IMR-90 (cell line): ENCODE measurements around the gene SPECC1L. TPM values are rescaled to one million over a fixed set of nuclear protein-coding genes. Genes with fewer than 3 reads are reported as not detected.

ENCODE experiments used
- ATAC-seq: fragments of 200-7000 bp; cut with Tn5 transposase; 2 replicates; pipeline ENCODE4 v1.9.1; 2020; ENCODE audit warnings: low read depth, mild to moderate bottlenecking, moderate library complexity
- BruUV-seq: library from RNA; stranded (reverse); fragments of 400-500 nt; replicated peaks from 2 replicates; lab custom pipeline; 2021; lab: Mats Ljungman, UMichigan
- CTCF ChIA-PET: fragments of 300-600 bp; formaldehyde crosslinking; extraction: SDS; loops from one replicate; lab custom pipeline; 2021; ENCODE audit warnings: antibody characterized with exemption; lab: Yijun Ruan, JAX
- POLR2A ChIA-PET: fragments of 300-600 bp; sonication (Branson Sonifier 250); formaldehyde crosslinking; loops from one replicate; lab custom pipeline; 2022; ENCODE audit warnings: antibody characterized with exemption; ENCODE audit not compliant: unreplicated experiment; lab: Charles Lee
- DNase-seq: peaks from one replicate; pipeline ENCODE4 v3.0.0; 2013
- H2AFZ ChIP-seq: replicated peaks from 2 replicates; pipeline ENCODE3; 2013; ENCODE audit warnings: low read length, mild to moderate bottlenecking; ENCODE audit not compliant: poor library complexity
- H2AK5ac ChIP-seq: 2 replicates; pipeline ENCODE4 v1.6.1; 2013; ENCODE audit warnings: low read depth, low read length, inconsistent platforms
- H2AK9ac ChIP-seq: replicated peaks from 2 replicates; pipeline ENCODE3; 2013; ENCODE audit warnings: mild to moderate bottlenecking, low read depth, low read length, moderate library complexity; ENCODE audit not compliant: poor library complexity
- H2BK120ac ChIP-seq: 2 replicates; pipeline ENCODE4 v1.6.1; 2013; ENCODE audit warnings: low read depth, low read length, inconsistent platforms
- H2BK15ac ChIP-seq: 3 replicates; pipeline ENCODE4 v1.6.1; 2013; ENCODE audit warnings: low read depth, low read length, inconsistent platforms
- H2BK20ac ChIP-seq: 2 replicates; pipeline ENCODE4 v1.6.1; 2013; ENCODE audit warnings: low read depth, mild to moderate bottlenecking, inconsistent platforms, low read length, moderate library complexity
- H2BK5ac ChIP-seq: 2 replicates; pipeline ENCODE4 v1.6.1; 2013; ENCODE audit warnings: mild to moderate bottlenecking, low read depth, low read length, inconsistent platforms; ENCODE audit not compliant: poor library complexity, severe bottlenecking
- H3K14ac ChIP-seq: replicated peaks from 2 replicates; pipeline ENCODE4 v1.6.1; 2013; ENCODE audit warnings: low read depth, low read length, inconsistent platforms
- H3K18ac ChIP-seq: 2 replicates; pipeline ENCODE4 v1.6.1; 2013; ENCODE audit warnings: low read depth, low read length, control low read depth
- H3K23ac ChIP-seq: 2 replicates; pipeline ENCODE4 v1.6.1; 2013; ENCODE audit warnings: low read depth, low read length, inconsistent platforms
- H3K27ac ChIP-seq: 2 replicates; pipeline ENCODE4 v1.5.1; 2013; ENCODE audit warnings: mild to moderate bottlenecking, control low read depth, low read length; ENCODE audit not compliant: insufficient read depth
- H3K27me3 ChIP-seq: 2 replicates; pipeline ENCODE4 v1.6.1; 2013; ENCODE audit warnings: low read length; ENCODE audit not compliant: control insufficient read depth, insufficient read depth
- H3K36me3 ChIP-seq: 2 replicates; pipeline ENCODE4 v1.6.1; 2013; ENCODE audit warnings: low read length, mixed read lengths; ENCODE audit not compliant: control insufficient read depth, insufficient read depth
- H3K4ac ChIP-seq: 2 replicates; pipeline ENCODE4 v1.6.1; 2013; ENCODE audit warnings: low read depth, low read length, inconsistent platforms
- H3K4me1 ChIP-seq: 2 replicates; pipeline ENCODE4 v1.6.1; 2013; ENCODE audit warnings: low read length, mixed read lengths; ENCODE audit not compliant: control insufficient read depth, insufficient read depth
- H3K4me2 ChIP-seq: 2 replicates; pipeline ENCODE4 v1.6.1; 2013; ENCODE audit warnings: low read depth, mild to moderate bottlenecking, control low read depth, low read length, moderate library complexity
- H3K4me3 ChIP-seq: 2 replicates; pipeline ENCODE4 v1.5.1; 2013; ENCODE audit warnings: low read depth, mild to moderate bottlenecking, control low read depth, low read length, moderate library complexity; ENCODE audit not compliant: insufficient read depth
- H3K56ac ChIP-seq: 2 replicates; pipeline ENCODE4 v1.6.1; 2013; ENCODE audit warnings: low read length, inconsistent platforms; ENCODE audit not compliant: insufficient read depth; ENCODE audit errors: extremely low read depth
- H3K79me1 ChIP-seq, 2 experiments: 2 replicates each; pipeline ENCODE4 v1.6.1; 2013; ENCODE audit warnings: low read length in 2 of 2, inconsistent platforms in 1 of 2, low read depth in 1 of 2
- H3K9ac ChIP-seq: 2 replicates; pipeline ENCODE4 v1.6.1; 2013; ENCODE audit warnings: low read depth, low read length, control low read depth
- H3K9me1 ChIP-seq: 2 replicates; pipeline ENCODE4 v1.6.1; 2013; ENCODE audit warnings: low read length, inconsistent platforms; ENCODE audit not compliant: insufficient read depth
- H3K9me3 ChIP-seq: 2 replicates; pipeline ENCODE4 v1.6.1; 2013; ENCODE audit warnings: low read length; ENCODE audit not compliant: control insufficient read depth, insufficient read depth
- H4K20me1 ChIP-seq: 2 replicates; pipeline ENCODE4 v1.6.1; 2013; ENCODE audit warnings: low read length, inconsistent platforms; ENCODE audit not compliant: insufficient read depth
- H4K5ac ChIP-seq: 2 replicates; pipeline ENCODE4 v1.6.1; 2013; ENCODE audit warnings: mild to moderate bottlenecking, low read depth, low read length, control low read depth
- H4K8ac ChIP-seq, 2 experiments: 2 replicates each; pipeline ENCODE4 v1.6.1; 2013; ENCODE audit warnings: low read depth in 2 of 2, low read length in 2 of 2, control low read depth in 1 of 2, inconsistent platforms in 1 of 2
- H4K91ac ChIP-seq: 2 replicates; pipeline ENCODE4 v1.6.1; 2013; ENCODE audit warnings: low read depth, low read length, inconsistent platforms; ENCODE audit not compliant: insufficient read depth
- BHLHE40 ChIP-seq: fragments of 150-350 bp; IDR thresholded peaks from 2 replicates; pipeline ENCODE4 v1.6.1; 2016; ENCODE audit warnings: mild to moderate bottlenecking, low read depth, low read length
- CEBPB ChIP-seq: IDR thresholded peaks from 2 replicates; pipeline ENCODE4 v1.6.1; 2012; ENCODE audit warnings: low read depth, low read length, improper control_type of control experiment
- CHD1 ChIP-seq: IDR thresholded peaks from 2 replicates; pipeline ENCODE4 v1.6.1; 2012; ENCODE audit warnings: low read depth, low read length, improper control_type of control experiment
- CTCF ChIP-seq: conservative IDR thresholded peaks from 2 replicates; pipeline ENCODE4 v1.5.1; 2012; ENCODE audit warnings: mild to moderate bottlenecking, low read depth, low read length, improper control_type of control experiment
- FOS ChIP-seq: fragments of 150-350 bp; IDR thresholded peaks from 2 replicates; pipeline ENCODE4 v1.6.1; 2016; ENCODE audit warnings: low read depth, low read length
- MAFK ChIP-seq: IDR thresholded peaks from 2 replicates; pipeline ENCODE4 v1.6.1; 2012; ENCODE audit warnings: low read depth, low read length, improper control_type of control experiment
- MAZ ChIP-seq: IDR thresholded peaks from 2 replicates; pipeline ENCODE4 v1.6.1; 2012; ENCODE audit warnings: low read depth, mild to moderate bottlenecking, low read length, improper control_type of control experiment, moderate library complexity, borderline replicate concordance
- MXI1 ChIP-seq: IDR thresholded peaks from 2 replicates; pipeline ENCODE4 v1.6.1; 2012; ENCODE audit warnings: low read depth, mild to moderate bottlenecking, low read length, moderate library complexity, borderline replicate concordance
- NFE2L2 ChIP-seq: fragments of 150-350 bp; IDR thresholded peaks from 2 replicates; pipeline ENCODE4 v1.6.1; 2016; ENCODE audit warnings: low read depth, mild to moderate bottlenecking, low read length
- POLR2A ChIP-seq: IDR thresholded peaks from 2 replicates; pipeline ENCODE4 v1.6.1; 2012; ENCODE audit warnings: mild to moderate bottlenecking, low read depth, low read length
- RAD21 ChIP-seq: IDR thresholded peaks from 2 replicates; pipeline ENCODE4 v1.6.1; 2012; ENCODE audit warnings: low read length, improper control_type of control experiment
- RCOR1 ChIP-seq: IDR thresholded peaks from 2 replicates; pipeline ENCODE4 v1.6.1; 2012; ENCODE audit warnings: mild to moderate bottlenecking, low read length, improper control_type of control experiment; ENCODE audit not compliant: insufficient replicate concordance
- RFX5 ChIP-seq: IDR thresholded peaks from 2 replicates; pipeline ENCODE4 v1.8.0; 2012; ENCODE audit warnings: low read depth, mild to moderate bottlenecking, low read length, moderate library complexity
- SMC3 ChIP-seq: fragments of 150-350 bp; IDR thresholded peaks from 2 replicates; pipeline ENCODE4 v1.6.1; 2016; ENCODE audit warnings: low read depth, mild to moderate bottlenecking, antibody characterized with exemption, low read length, moderate library complexity
- WGBS, 2 experiments: methylation state at CpG; one replicate each; pipeline versions ENCODE4 v1.1.5 to v1.1.7; 2013; ENCODE audit warnings: missing lambda C conversion rate in 2 of 2; ENCODE audit not compliant: insufficient read length in 1 of 2; ENCODE audit errors: extremely low coverage in 2 of 2; 5-methylcytosine and 5-hydroxymethylcytosine counted together
- dilution Hi-C: fragments of 300-500 bp; cut with HindIII; formaldehyde crosslinking; loops from one replicate; pipeline ENCODE4 v1.14.3; 2018; ENCODE audit warnings: low sequenced_read_pairs; ENCODE audit not compliant: unreplicated experiment
- in situ Hi-C: fragments of 300-500 bp; cut with MboI; formaldehyde crosslinking; loops from 3 replicates; pipeline ENCODE4 v1.14.3; 2019; ENCODE audit warnings: low sequenced_read_pairs, inconsistent platforms, mixed read lengths
- intact Hi-C: fragments of 100-400 bp; cut with micrococcal nuclease; formaldehyde crosslinking; loops from 2 replicates; pipeline ENCODE4 v1.10.0; 2022
- polyA plus RNA-seq, 3 experiments: library from polyadenylated mRNA; depleted of rRNA; stranded (reverse); fragments of >200 nt; gene quantifications; 2 replicates each; pipeline ENCODE4 v1.2.3, GENCODE V29; 2012; ENCODE audit warnings: low replicate concordance in 1 of 3
- total RNA-seq: library from RNA; depleted of rRNA; stranded (reverse); fragments of >200 nt; gene quantifications from 2 replicates; pipeline ENCODE4 v1.2.3, GENCODE V29; 2012
- TF ChIP-seq, protein P1 (sequence below): fragments of 150-350 bp; IDR thresholded peaks from 2 replicates; pipeline ENCODE4 v1.6.1; 2016; ENCODE audit warnings: low read depth, mild to moderate bottlenecking, low read length, moderate library complexity, borderline replicate concordance
- TF ChIP-seq, protein P2 (sequence below): fragments of 150-350 bp; IDR thresholded peaks from 2 replicates; pipeline ENCODE4 v1.6.1; 2017; ENCODE audit warnings: mild to moderate bottlenecking, antibody characterized with exemption, low read length, low read depth

Gene SPECC1L
- total and polyA plus RNA-seq, 2 of the 4 experiments (the other 2 are of a cell fraction): 18.7 to 44.1 TPM

DNA sequence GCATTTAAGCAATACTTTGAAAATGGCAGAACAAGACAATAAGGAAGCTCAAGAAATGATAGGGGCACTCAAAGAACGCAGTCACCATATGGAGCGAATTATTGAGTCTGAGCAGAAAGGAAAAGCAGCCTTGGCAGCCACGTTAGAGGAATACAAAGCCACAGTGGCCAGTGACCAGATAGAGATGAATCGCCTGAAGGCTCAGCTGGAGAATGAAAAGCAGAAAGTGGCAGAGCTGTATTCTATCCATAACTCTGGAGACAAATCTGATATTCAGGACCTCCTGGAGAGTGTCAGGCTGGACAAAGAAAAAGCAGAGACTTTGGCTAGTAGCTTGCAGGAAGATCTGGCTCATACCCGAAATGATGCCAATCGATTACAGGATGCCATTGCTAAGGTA is 51.9 kb downstream of the SPECC1L start:
- H4K8ac ChIP-seq: no peak overlapping the region
- H3K4me3 ChIP-seq: no peak overlapping the region
- no peak overlapping the region for H4K91ac ChIP-seq
- no peak for DNase-seq
- no peak overlapping the region for H3K56ac ChIP-seq
- H3K9me1 ChIP-seq: no peaks in the 10 kb centered on the region
- peaks cover 49% of the 10 kb centered on the region for H4K20me1 ChIP-seq
- no peak overlapping the region for H2BK15ac ChIP-seq
- no peak overlapping the region for H2AK9ac ChIP-seq
- H3K9me3 ChIP-seq: no peaks in the 10 kb centered on the region
- 95% methylated on average over 6 of the region's 6 CpGs; no CpG with 5 or more reads in 1 of the 2 experiments for WGBS, 2 experiments
- H3K27me3 ChIP-seq: no peaks in the 10 kb centered on the region
- ChIA-PET POLR2A (no interaction called here), CTCF (interaction anchor here (0.6 to 2.0 kb wide), 2 partner anchors 201 to 983 kb away, joined by 3 to 7 read pairs; no protein-coding TSS in a partner anchor)
- no peak overlapping the region for H3K4ac ChIP-seq
- peaks cover 2% of the 10 kb centered on the region for H3K4me1 ChIP-seq
- intact Hi-C loops: no loop called here
- no peak for ATAC-seq
- H2AK5ac ChIP-seq: no peak overlapping the region
- TF ChIP-seq MAZ (no peak), RAD21 (no peak), SMC3 (no peak), CEBPB (no peak), RFX5 (no peak), RCOR1 (no peak), FOS (no peak), MXI1 (no peak), BHLHE40 (no peak), CHD1 (no peak), CTCF (no peak), POLR2A (no peak), MAFK (no peak), NFE2L2 (no peak)
- TF ChIP-seq, protein P1, sequence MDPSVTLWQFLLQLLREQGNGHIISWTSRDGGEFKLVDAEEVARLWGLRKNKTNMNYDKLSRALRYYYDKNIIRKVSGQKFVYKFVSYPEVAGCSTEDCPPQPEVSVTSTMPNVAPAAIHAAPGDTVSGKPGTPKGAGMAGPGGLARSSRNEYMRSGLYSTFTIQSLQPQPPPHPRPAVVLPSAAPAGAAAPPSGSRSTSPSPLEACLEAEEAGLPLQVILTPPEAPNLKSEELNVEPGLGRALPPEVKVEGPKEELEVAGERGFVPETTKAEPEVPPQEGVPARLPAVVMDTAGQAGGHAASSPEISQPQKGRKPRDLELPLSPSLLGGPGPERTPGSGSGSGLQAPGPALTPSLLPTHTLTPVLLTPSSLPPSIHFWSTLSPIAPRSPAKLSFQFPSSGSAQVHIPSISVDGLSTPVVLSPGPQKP: no peak
- TF ChIP-seq, protein P2, sequence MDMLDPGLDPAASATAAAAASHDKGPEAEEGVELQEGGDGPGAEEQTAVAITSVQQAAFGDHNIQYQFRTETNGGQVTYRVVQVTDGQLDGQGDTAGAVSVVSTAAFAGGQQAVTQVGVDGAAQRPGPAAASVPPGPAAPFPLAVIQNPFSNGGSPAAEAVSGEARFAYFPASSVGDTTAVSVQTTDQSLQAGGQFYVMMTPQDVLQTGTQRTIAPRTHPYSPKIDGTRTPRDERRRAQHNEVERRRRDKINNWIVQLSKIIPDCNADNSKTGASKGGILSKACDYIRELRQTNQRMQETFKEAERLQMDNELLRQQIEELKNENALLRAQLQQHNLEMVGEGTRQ: no peak
- H3K4me2 ChIP-seq: no peak overlapping the region
- no peak overlapping the region for H2BK120ac ChIP-seq
- no peak overlapping the region for H4K5ac ChIP-seq
- peaks cover 21 to 44% of the 10 kb centered on the region in 2 experiments for H3K79me1 ChIP-seq
- no peak overlapping the region for H2BK20ac ChIP-seq
- H2BK5ac ChIP-seq: no peak overlapping the region
- no TSS peak for BruUV-seq
- in situ Hi-C loops: loop anchor here (5.0 kb wide), 1 partner anchor 200 kb away; no protein-coding TSS in a partner anchor
- no peak overlapping the region for H3K23ac ChIP-seq
- no peak overlapping the region for H2AFZ ChIP-seq
- H3K18ac ChIP-seq: no peak overlapping the region
- no peak overlapping the region for H3K9ac ChIP-seq
- H3K14ac ChIP-seq: no peak overlapping the region
- dilution Hi-C loops: no loop called here
- H3K27ac ChIP-seq: no peak overlapping the region
- peaks cover 29% of the 10 kb centered on the region for H3K36me3 ChIP-seq
